Panc1 (cell line): ENCODE results near the gene BCLAF1.

Source experiments
- CTCF ChIP-seq: fragments of 450-650 bp; IDR thresholded peaks from 2 replicates; pipeline ENCODE4 v1.5.1; 2017; ENCODE audit warnings: mild to moderate bottlenecking
- POLR2AphosphoS5 ChIP-seq: IDR thresholded peaks from 2 replicates; pipeline ENCODE4 v1.6.1; 2012; ENCODE audit warnings: mild to moderate bottlenecking, low read depth, low read length, moderate library complexity
- REST ChIP-seq, 2 experiments: IDR thresholded peaks; 2 replicates each; pipeline ENCODE4 v1.6.1; 2011 to 2012; ENCODE audit warnings: low read depth in 2 of 2, control low read depth in 1 of 2, low read length in 1 of 2, mild to moderate bottlenecking in 1 of 2, moderate library complexity in 1 of 2; ENCODE audit not compliant: insufficient read depth in 1 of 2

DNA sequence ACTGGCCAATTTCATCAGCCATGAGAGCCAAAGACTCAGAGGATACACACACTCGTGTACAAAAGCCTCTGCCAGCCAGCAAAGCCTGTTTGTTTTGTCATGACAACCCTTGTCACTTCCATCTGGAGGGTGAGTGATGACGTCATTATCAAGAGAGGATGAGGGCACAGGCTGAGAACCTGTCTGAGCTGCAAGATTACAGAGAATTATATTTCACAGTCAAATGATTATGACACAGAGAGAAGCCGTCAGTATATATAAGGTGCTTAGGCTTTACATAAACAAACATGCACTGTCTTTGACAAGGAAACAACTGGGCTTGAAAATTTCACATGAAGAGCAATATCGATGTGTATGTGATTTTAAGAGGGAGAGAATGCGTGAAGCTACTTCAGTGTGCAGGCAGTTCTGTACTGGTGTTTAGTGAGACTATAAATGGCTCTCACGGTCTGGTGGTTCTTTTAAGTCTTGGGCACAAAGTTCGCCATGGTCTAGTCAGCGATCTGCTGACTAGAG lies 36.5 kb upstream of the BCLAF1 start:
- no peak for TF ChIP-seq CTCF
- TF ChIP-seq POLR2AphosphoS5: no peak
- TF ChIP-seq REST (IDR thresholded peaks at IDR 0.05; ENCODE audit: insufficient read depth in 1 of 2, low read depth in 2 of 2, low read length in 1 of 2): no peak
